ENCODE data around the gene RGS11. TPM values are rescaled to one million over a fixed set of nuclear protein-coding genes. Genes with fewer than 3 reads are reported as not detected.

Gene RGS11
- total RNA-seq, 1 experiment from 2014 or later, result 0.85 TPM

GRCh38 chr16:276426-277077 is 808 bp upstream of the RGS11 start:
- H3K27ac Mint-ChIP-seq (ENCODE audit: unreplicated experiment), result no peak overlapping the region
- no peaks in the 10 kb centered on the region for H3K9me3 Mint-ChIP-seq (ENCODE audit: low read depth, unreplicated experiment)
- CTCF ChIA-PET, result no interaction called here
- peaks cover 4% of the 10 kb centered on the region for H3K36me3 Mint-ChIP-seq (ENCODE audit: insufficient read depth, unreplicated experiment)
- H3K27me3 Mint-ChIP-seq (ENCODE audit: unreplicated experiment), result peaks cover 41% of the 10 kb centered on the region
- TF ChIP-seq CTCF (IDR thresholded peaks at IDR 0.05; ENCODE audit: unreplicated experiment), result no peak
- peaks cover 9% of the 10 kb centered on the region for H3K4me1 Mint-ChIP-seq (ENCODE audit: low read depth, unreplicated experiment)
- BruUV-seq (replicated peaks), result no TSS peak
- H3K4me3 Mint-ChIP-seq (ENCODE audit: low read depth, unreplicated experiment), result peak overlapping the region; percentile 50
- intact Hi-C loops (cut with micrococcal nuclease; ENCODE audit: unreplicated experiment), result no loop called here
- no peak for DNase-seq

- peaks cover 31% of the 10 kb centered on the region for H3K27me3 Mint-ChIP-seq (ENCODE audit: unreplicated experiment)
- intact Hi-C loops (cut with micrococcal nuclease; ENCODE audit: unreplicated experiment), result no loop called here
- no TSS peak for BruUV-seq (replicated peaks)
- TF ChIP-seq CTCF (IDR thresholded peaks at IDR 0.05; ENCODE audit: unreplicated experiment), result no peak
- H3K36me3 Mint-ChIP-seq (ENCODE audit: insufficient read depth, unreplicated experiment), result peaks cover 4% of the 10 kb centered on the region
- H3K4me3 Mint-ChIP-seq (ENCODE audit: low read depth, unreplicated experiment), result peak overlapping the region; percentile 58
- peaks cover 9% of the 10 kb centered on the region for H3K4me1 Mint-ChIP-seq (ENCODE audit: low read depth, unreplicated experiment)
- CTCF ChIA-PET, result no interaction called here
- no peak for DNase-seq
- no peak overlapping the region for H3K27ac Mint-ChIP-seq (ENCODE audit: unreplicated experiment)
- no peaks in the 10 kb centered on the region for H3K9me3 Mint-ChIP-seq (ENCODE audit: low read depth, unreplicated experiment)
Measured at GRCh38 chr16:275041-275641, 603 bp downstream of the RGS11 start.

DNA sequence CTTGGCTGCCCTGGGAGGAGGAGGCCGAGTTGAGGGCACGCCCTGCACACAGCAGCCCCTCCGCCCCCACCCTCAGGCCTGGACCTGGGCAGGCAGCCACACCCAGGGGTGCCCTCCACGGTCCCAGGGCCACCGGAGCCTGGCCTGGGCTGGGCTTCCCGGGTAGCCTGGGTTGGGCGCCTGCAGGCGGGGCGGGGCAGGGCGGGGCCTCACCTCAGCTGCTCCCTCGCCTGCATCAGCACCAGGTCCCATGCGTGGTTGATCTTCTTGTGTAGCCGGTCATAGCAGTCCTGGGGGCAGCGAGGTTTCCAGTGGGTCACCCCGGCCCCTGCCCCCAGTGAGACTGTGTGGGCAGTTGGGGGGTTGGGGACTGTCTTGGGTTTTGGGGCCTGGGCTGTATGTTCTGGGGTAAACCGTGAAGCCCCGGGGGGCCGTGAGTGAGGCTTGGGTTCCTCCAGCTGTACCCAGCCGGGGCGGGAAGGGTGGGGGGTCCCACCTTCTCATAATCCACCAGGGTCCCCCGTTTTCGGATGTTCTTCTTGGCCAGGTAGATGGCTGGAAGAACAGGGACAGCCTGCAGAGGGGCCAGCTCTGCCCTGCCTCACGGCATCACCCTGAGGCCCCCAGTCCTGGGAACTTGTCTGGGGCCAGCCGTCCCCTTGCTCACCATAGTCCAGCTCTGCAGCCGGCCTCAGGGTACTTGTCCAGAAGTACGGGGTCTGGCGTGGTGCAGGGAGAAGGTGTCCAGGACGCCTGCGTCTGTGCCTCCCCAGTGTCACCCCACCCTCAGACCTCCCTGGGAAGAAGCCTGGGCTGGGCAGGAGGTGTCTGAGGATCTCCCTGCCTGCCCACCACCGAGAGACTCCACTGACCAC is 2.0 kb downstream of the RGS11 start:
- Mint-ChIP-seq H3K9me3 (ENCODE audit: low read depth, unreplicated experiment) (no peaks in the 10 kb centered on the region), H3K27me3 (ENCODE audit: unreplicated experiment) (peaks cover 31% of the 10 kb centered on the region), H3K36me3 (ENCODE audit: insufficient read depth, unreplicated experiment) (no peaks in the 10 kb centered on the region), H3K4me3 (ENCODE audit: low read depth, unreplicated experiment) (no peak overlapping the region), H3K4me1 (ENCODE audit: low read depth, unreplicated experiment) (peaks cover 3% of the 10 kb centered on the region), H3K27ac (ENCODE audit: unreplicated experiment) (no peak overlapping the region)
- CTCF ChIA-PET, result no interaction called here
- no peak for TF ChIP-seq CTCF (IDR thresholded peaks at IDR 0.05; ENCODE audit: unreplicated experiment)
- DNase-seq, result peak; percentile 59
- intact Hi-C loops (cut with micrococcal nuclease; ENCODE audit: unreplicated experiment), result no loop called here
- no TSS peak for BruUV-seq (replicated peaks)

- Mint-ChIP-seq H3K4me3 (ENCODE audit: low read depth, unreplicated experiment) (peak overlapping the region; percentile 15), H3K9me3 (ENCODE audit: low read depth, unreplicated experiment) (no peaks in the 10 kb centered on the region), H3K27ac (ENCODE audit: unreplicated experiment) (no peak overlapping the region), H3K27me3 (ENCODE audit: unreplicated experiment) (peaks cover 31% of the 10 kb centered on the region), H3K4me1 (ENCODE audit: low read depth, unreplicated experiment) (peaks cover 12% of the 10 kb centered on the region), H3K36me3 (ENCODE audit: insufficient read depth, unreplicated experiment) (peaks cover 6% of the 10 kb centered on the region)
- no peak for TF ChIP-seq CTCF (IDR thresholded peaks at IDR 0.05; ENCODE audit: unreplicated experiment)
- CTCF ChIA-PET, result no interaction called here
- intact Hi-C loops (cut with micrococcal nuclease; ENCODE audit: unreplicated experiment), result no loop called here
- DNase-seq, result no peak
- no TSS peak for BruUV-seq (replicated peaks)
Measured at GRCh38 chr16:272633-273546, 2.9 kb downstream of the RGS11 start.
